Mesothelial cell of epicardium (in vitro differentiated cells): ENCODE measurements around the gene EHMT1. TPM values are rescaled to one million over a fixed set of nuclear protein-coding genes. Genes with fewer than 3 reads are reported as not detected.

ENCODE experiments used
- DNase-seq, 2 experiments: peaks; one replicate each; pipeline ENCODE4 v3.0.0; 2021; ENCODE audit warnings: low spot score in 2 of 2; ENCODE audit not compliant: unreplicated experiment in 2 of 2
- H3K27ac Mint-ChIP-seq: 2 replicates; pipeline ENCODE4 v1.8.0; 2021; ENCODE audit warnings: mixed read lengths
- H3K27me3 Mint-ChIP-seq: 2 replicates; pipeline ENCODE4 v1.8.0; 2021; ENCODE audit warnings: low read depth, mixed read lengths
- H3K36me3 Mint-ChIP-seq: 2 replicates; pipeline ENCODE4 v1.8.0; 2021; ENCODE audit warnings: mixed read lengths
- H3K4me1 Mint-ChIP-seq: 2 replicates; pipeline ENCODE4 v1.8.0; 2021; ENCODE audit warnings: mixed read lengths
- H3K4me3 Mint-ChIP-seq: 2 replicates; pipeline ENCODE4 v1.8.0; 2021; ENCODE audit warnings: mild to moderate bottlenecking, moderate library complexity, mixed read lengths
- H3K9me3 Mint-ChIP-seq: 2 replicates; pipeline ENCODE4 v1.8.0; 2021; ENCODE audit warnings: mixed read lengths
- total RNA-seq: library from RNA; stranded (reverse); gene quantifications from 3 replicates; pipeline ENCODE4 v1.2.1, GENCODE V29; 2021
- TF ChIP-seq, protein P1 (sequence below): fragments of 200-600 bp; sonication (generic); IDR thresholded peaks from one replicate; pipeline ENCODE4 v1.5.0; 2021; ENCODE audit warnings: antibody characterized with exemption; ENCODE audit not compliant: unreplicated experiment

EHMT1 gene
- total RNA-seq, 1 donor from 2014 or later = 147 TPM

DNA sequence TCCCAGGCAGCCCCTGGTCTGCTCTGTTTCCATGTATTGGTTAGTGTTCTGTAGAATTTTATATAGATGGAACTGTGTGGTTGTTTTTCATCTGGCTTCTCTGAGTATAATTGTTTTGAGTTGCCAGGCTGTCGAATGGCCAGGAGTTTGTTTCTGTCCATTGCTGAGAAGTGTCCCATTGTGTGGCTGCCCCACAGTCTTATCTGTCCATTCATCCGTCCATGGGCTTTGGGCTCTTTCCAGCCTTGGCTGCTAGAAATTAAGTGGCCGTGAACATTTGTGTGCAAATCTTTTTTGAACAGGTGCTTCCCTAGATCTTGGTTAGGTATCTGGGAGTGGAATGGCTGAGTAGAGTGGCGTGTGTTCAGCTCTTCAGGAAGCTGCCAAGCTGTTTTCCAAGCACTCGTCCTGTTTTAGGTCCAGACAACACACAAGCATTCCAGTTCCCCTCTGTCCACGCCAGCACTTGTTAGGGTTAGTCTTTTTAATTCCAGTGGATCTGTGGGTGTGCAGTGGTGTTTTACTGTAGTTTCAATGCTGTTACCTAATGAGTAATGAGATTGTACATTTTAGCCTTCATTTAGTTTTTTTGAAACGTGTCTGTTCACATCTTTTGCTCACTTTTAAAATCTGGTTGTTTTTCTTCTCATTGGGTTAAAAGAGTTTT is 136.6 kb downstream of the EHMT1 start:
- Mint-ChIP-seq H3K27ac (no peak overlapping the region), H3K4me3 (no peak overlapping the region), H3K4me1 (no peaks in the 10 kb centered on the region), H3K36me3 (peaks cover 73% of the 10 kb centered on the region), H3K27me3 (no peaks in the 10 kb centered on the region), H3K9me3 (peaks cover 12% of the 10 kb centered on the region)
- TF ChIP-seq, protein P1, sequence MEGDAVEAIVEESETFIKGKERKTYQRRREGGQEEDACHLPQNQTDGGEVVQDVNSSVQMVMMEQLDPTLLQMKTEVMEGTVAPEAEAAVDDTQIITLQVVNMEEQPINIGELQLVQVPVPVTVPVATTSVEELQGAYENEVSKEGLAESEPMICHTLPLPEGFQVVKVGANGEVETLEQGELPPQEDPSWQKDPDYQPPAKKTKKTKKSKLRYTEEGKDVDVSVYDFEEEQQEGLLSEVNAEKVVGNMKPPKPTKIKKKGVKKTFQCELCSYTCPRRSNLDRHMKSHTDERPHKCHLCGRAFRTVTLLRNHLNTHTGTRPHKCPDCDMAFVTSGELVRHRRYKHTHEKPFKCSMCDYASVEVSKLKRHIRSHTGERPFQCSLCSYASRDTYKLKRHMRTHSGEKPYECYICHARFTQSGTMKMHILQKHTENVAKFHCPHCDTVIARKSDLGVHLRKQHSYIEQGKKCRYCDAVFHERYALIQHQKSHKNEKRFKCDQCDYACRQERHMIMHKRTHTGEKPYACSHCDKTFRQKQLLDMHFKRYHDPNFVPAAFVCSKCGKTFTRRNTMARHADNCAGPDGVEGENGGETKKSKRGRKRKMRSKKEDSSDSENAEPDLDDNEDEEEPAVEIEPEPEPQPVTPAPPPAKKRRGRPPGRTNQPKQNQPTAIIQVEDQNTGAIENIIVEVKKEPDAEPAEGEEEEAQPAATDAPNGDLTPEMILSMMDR = no peak
- DNase-seq = no peak

GRCh38 chr9:137756045-137756744 is 137.4 kb downstream of the EHMT1 start:
- Mint-ChIP-seq H3K27ac (no peak overlapping the region), H3K9me3 (peaks cover 12% of the 10 kb centered on the region), H3K4me3 (no peak overlapping the region), H3K4me1 (no peaks in the 10 kb centered on the region), H3K36me3 (peaks cover 76% of the 10 kb centered on the region), H3K27me3 (no peaks in the 10 kb centered on the region)
- no peak for DNase-seq
- TF ChIP-seq, protein P1 = no peak

DNA sequence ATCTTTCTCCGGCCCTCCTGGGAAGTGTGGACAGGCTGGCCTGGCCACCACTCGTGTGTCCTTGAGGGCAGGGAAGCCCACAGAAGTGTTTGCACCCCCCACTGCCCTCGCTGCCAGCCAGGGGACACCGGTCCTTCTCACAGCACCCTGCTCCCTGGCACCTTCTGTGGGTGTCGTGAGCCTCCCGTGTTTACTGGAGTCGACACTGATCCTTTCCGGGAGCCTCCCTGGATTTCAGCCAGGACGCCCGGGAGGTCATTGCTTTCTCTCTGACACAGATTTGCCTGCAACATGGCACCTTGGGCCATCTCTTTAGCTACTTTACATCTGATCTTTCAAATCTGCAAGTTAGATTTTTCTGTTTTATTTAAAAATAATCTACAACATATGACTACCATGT is 138.3 kb downstream of the EHMT1 start:
- H3K9me3 Mint-ChIP-seq = peaks cover 12% of the 10 kb centered on the region
- H3K4me1 Mint-ChIP-seq = no peaks in the 10 kb centered on the region
- DNase-seq = no peak
- H3K4me3 Mint-ChIP-seq = no peak overlapping the region
- no peak overlapping the region for H3K27ac Mint-ChIP-seq
- peaks cover 76% of the 10 kb centered on the region for H3K36me3 Mint-ChIP-seq
- TF ChIP-seq, protein P1 = no peak
- no peaks in the 10 kb centered on the region for H3K27me3 Mint-ChIP-seq

- H3K9me3 Mint-ChIP-seq = peaks cover 12% of the 10 kb centered on the region
- no peaks in the 10 kb centered on the region for H3K27me3 Mint-ChIP-seq
- H3K27ac Mint-ChIP-seq = no peak overlapping the region
- no peak for DNase-seq
- TF ChIP-seq, protein P1 = no peak
- H3K36me3 Mint-ChIP-seq = peaks cover 75% of the 10 kb centered on the region
- H3K4me1 Mint-ChIP-seq = no peaks in the 10 kb centered on the region
- no peak overlapping the region for H3K4me3 Mint-ChIP-seq
Observed at GRCh38 chr9:137757613-137758029, 138.8 kb downstream of the EHMT1 start.

DNA sequence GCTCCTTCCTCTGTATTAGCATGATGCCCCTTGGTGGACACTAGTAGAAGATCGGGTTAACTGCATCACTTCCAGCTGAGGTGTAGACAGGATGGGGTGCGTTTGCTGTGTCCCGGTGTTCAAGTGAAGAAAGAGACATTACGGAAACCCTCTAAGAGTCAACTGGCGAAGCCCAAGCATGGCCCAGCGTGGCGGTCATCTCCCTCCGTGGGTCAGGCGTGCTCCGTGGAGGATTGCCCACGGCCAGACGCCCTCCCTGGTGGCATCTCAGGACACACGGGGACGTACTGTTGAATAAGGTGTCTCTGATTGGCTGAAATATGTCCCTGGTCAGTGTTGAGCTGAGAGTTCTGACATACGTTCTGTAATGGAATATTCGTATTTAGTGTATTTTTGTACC is 139.3 kb downstream of the EHMT1 start:
- Mint-ChIP-seq H3K27me3 (no peaks in the 10 kb centered on the region), H3K36me3 (peaks cover 75% of the 10 kb centered on the region), H3K9me3 (peaks cover 12% of the 10 kb centered on the region), H3K4me1 (no peaks in the 10 kb centered on the region), H3K4me3 (no peak overlapping the region), H3K27ac (no peak overlapping the region)
- TF ChIP-seq, protein P1 = no peak
- no peak for DNase-seq
